Psoas muscle (tissue), 8 donors: ENCODE measurements around the gene SLC9A5. TPM values are rescaled to one million over a fixed set of nuclear protein-coding genes. Genes with fewer than 3 reads are reported as not detected.

Experiments used
- ATAC-seq, 4 donors: fragments of 200-7000 bp; cut with Tn5 transposase; one replicate each; pipeline ENCODE4 v1.9.1; 2020; ENCODE audit warnings: moderate library complexity in 3 of 4, mild to moderate bottlenecking in 2 of 4
- DNase-seq, 2 donors: peaks; one replicate each; pipeline ENCODE4 v3.0.0-alpha.2; 2020
- H3K27ac ChIP-seq: fragments of 200-600 bp; one replicate; pipeline ENCODE4 v1.8.0; 2022
- H3K27me3 ChIP-seq, 3 donors: fragments of 200-600 bp in 1 of 3; one replicate each; pipeline versions ENCODE4 v1.6.1 to v1.8.0; 2013 to 2022; ENCODE audit warnings: low read length in 2 of 3, mild to moderate bottlenecking in 2 of 3, moderate library complexity in 1 of 3; ENCODE audit not compliant: insufficient read depth in 3 of 3
- H3K36me3 ChIP-seq, 2 donors: fragments of 200-600 bp in 1 of 2; one replicate each; pipeline versions ENCODE4 v1.6.1 to v1.8.0; 2013 to 2022; ENCODE audit warnings: low read depth in 1 of 2, mild to moderate bottlenecking in 1 of 2, moderate library complexity in 1 of 2; ENCODE audit not compliant: insufficient read depth in 1 of 2
- H3K4me1 ChIP-seq: fragments of 200-600 bp; one replicate; pipeline ENCODE4 v1.8.0; 2022
- H3K4me3 ChIP-seq: fragments of 200-600 bp; one replicate; pipeline ENCODE4 v1.8.0; 2022; ENCODE audit warnings: mild to moderate bottlenecking
- H3K9me3 ChIP-seq: fragments of 200-600 bp; one replicate; pipeline ENCODE4 v1.8.0; 2022
- CTCF ChIP-seq: fragments of 200-600 bp; IDR thresholded peaks from one replicate; pipeline ENCODE4 v1.8.0; 2022; ENCODE audit warnings: antibody characterized with exemption
- intact Hi-C, 2 donors: fragments of 100-400 bp; cut with DNase I; formaldehyde crosslinking; loops; one replicate each; pipeline versions ENCODE4 v1.11.0 to v1.14.2; 2022
- polyA plus RNA-seq, 3 donors: library from polyadenylated mRNA; stranded (reverse); fragments of 200-250 nt; gene quantifications; one replicate each; pipeline ENCODE4 v1.2.3, GENCODE V29; 2013
- total RNA-seq, 4 donors: library from RNA; stranded (reverse); fragmentation: NEBNext Ultra II Directional in 2 of 4; extraction: Animal tissue kit (Norgen Biotek cat#: 25700) in 2 of 4; gene quantifications; one replicate each; pipeline versions ENCODE4 v1.2.1 to v1.2.4, GENCODE V29; 2021 to 2023
- donor health status: healthy with polysubstance abuse.
- donor health status: DM: no; HTN: no; CAD: no; lungs with moderate emphysema.
- donor health status: Bipolar disorder and iron deficiency.
- donor health status: healthy.
- donor health status: DM: yes; HTN: yes; CAD: no.
- donor health status: DM: no; HTN: no; CAD: no.
- donor health status: DM: no; HTN: no; CAD: no.
- donor health status: DM: yes; HTN: yes; CAD: no.

The SLC9A5 gene
- total and polyA plus RNA-seq, 7 donors = 0.52 to 1.7 (median 1.1) TPM

- DNase-seq (no peak), ATAC-seq (no peak)
- TF ChIP-seq CTCF = no peak
- H3K27me3 ChIP-seq = peaks cover 0 to 32% (median 3%) of the 10 kb centered on the region in 3 donors
- no peaks in the 10 kb centered on the region for H3K36me3 ChIP-seq
- H3K27ac ChIP-seq = no peak overlapping the region
- intact Hi-C loops = no loop called here
- no peaks in the 10 kb centered on the region for H3K4me1 ChIP-seq
- no peak overlapping the region for H3K4me3 ChIP-seq
- H3K9me3 ChIP-seq = no peaks in the 10 kb centered on the region
These were observed 69.1 kb downstream of the SLC9A5 start for GRCh38 chr16:67317853-67318252.

Other genes starting within 250 kb of the SLC9A5 start
- gene CBFB, start 219.8 kb upstream of the SLC9A5 start, total RNA-seq = 10 to 100 TPM; 32.2 to 66.1 (median 56.7) TPM
- 10 to 100 TPM; 24.3 to 56.3 (median 51.4) TPM for gene CBFB, start 219.8 kb upstream of the SLC9A5 start, polyA plus RNA-seq
- 10 to 100 TPM; 12.2 to 19.5 (median 15.5) TPM for gene PHAF1, start 139.0 kb upstream of the SLC9A5 start, total RNA-seq
- gene PHAF1, start 139.0 kb upstream of the SLC9A5 start, polyA plus RNA-seq = 10 to 100 TPM; 12.3 to 60.4 (median 12.4) TPM
- 1 to 10 TPM in 3 of 4 donors, under 1 TPM in 1; 0.69 to 4.1 (median 2.3) TPM for gene B3GNT9, start 98.0 kb upstream of the SLC9A5 start, total RNA-seq
- gene B3GNT9, start 98.0 kb upstream of the SLC9A5 start, polyA plus RNA-seq = 1 to 10 TPM in 1 of 3 donors, under 1 TPM in 2; 0.75 to 1.8 (median 0.86) TPM
- 1 to 10 TPM; 3.9 to 6.7 (median 5.9) TPM for gene TRADD, start 89.1 kb upstream of the SLC9A5 start, total RNA-seq
- gene TRADD, start 89.1 kb upstream of the SLC9A5 start, polyA plus RNA-seq = 10 to 100 TPM in 2 of 3 donors, 1 to 10 TPM in 1; 7.4 to 14.2 (median 10.7) TPM
- 1 to 10 TPM; 4.5 to 8.6 (median 5.9) TPM for gene FBXL8, start 89.0 kb upstream of the SLC9A5 start, total RNA-seq
- 1 to 10 TPM; 5.1 to 8.0 (median 5.9) TPM for gene FBXL8, start 89.0 kb upstream of the SLC9A5 start, polyA plus RNA-seq
- gene HSF4, start 84.2 kb upstream of the SLC9A5 start, total RNA-seq = 10 to 100 TPM; 44.3 to 97.3 (median 57.6) TPM
- gene HSF4, start 84.2 kb upstream of the SLC9A5 start, polyA plus RNA-seq = 10 to 100 TPM; 15.1 to 47.8 (median 47.4) TPM
- gene NOL3, start 78.4 kb upstream of the SLC9A5 start, total RNA-seq = 100 to 1,000 TPM in 2 of 4 donors, 10 to 100 TPM in 2; 53.6 to 114 (median 88.0) TPM
- 100 to 1,000 TPM in 1 of 3 donors, 10 to 100 TPM in 2; 90.6 to 133 (median 93.9) TPM for gene NOL3, start 78.4 kb upstream of the SLC9A5 start, polyA plus RNA-seq
- 1 to 10 TPM; 5.9 to 8.0 (median 6.6) TPM for gene MATCAP1, start 65.0 kb upstream of the SLC9A5 start, total RNA-seq
- 1 to 10 TPM; 4.2 to 9.7 (median 4.5) TPM for gene MATCAP1, start 65.0 kb upstream of the SLC9A5 start, polyA plus RNA-seq
- gene EXOC3L1, start 58.8 kb upstream of the SLC9A5 start, total RNA-seq = 1 to 10 TPM in 3 of 4 donors, under 1 TPM in 1; 0.91 to 1.9 (median 1.2) TPM
- 1 to 10 TPM in 1 of 3 donors, under 1 TPM in 2; 0.84 to 3.4 (median 0.97) TPM for gene EXOC3L1, start 58.8 kb upstream of the SLC9A5 start, polyA plus RNA-seq
- gene E2F4, start 56.8 kb upstream of the SLC9A5 start, total RNA-seq = 10 to 100 TPM; 22.6 to 56.2 (median 45.9) TPM
- 100 to 1,000 TPM in 1 of 3 donors, 10 to 100 TPM in 2; 45.0 to 106 (median 67.3) TPM for gene E2F4, start 56.8 kb upstream of the SLC9A5 start, polyA plus RNA-seq
- under 1 TPM; 0.26 to 0.79 (median 0.42) TPM for gene ELMO3, start 49.8 kb upstream of the SLC9A5 start, total RNA-seq
- under 1 TPM; 0.35 to 0.82 (median 0.53) TPM for gene ELMO3, start 49.8 kb upstream of the SLC9A5 start, polyA plus RNA-seq
- 10 to 100 TPM; 10.1 to 32.7 (median 20.5) TPM for gene TMEM208, start 21.8 kb upstream of the SLC9A5 start, total RNA-seq
- gene TMEM208, start 21.8 kb upstream of the SLC9A5 start, polyA plus RNA-seq = 100 to 1,000 TPM in 1 of 3 donors, 10 to 100 TPM in 2; 64.3 to 111 (median 91.9) TPM
- gene FHOD1, start 1.5 kb upstream of the SLC9A5 start, total RNA-seq = 100 to 1,000 TPM in 3 of 4 donors, 10 to 100 TPM in 1; 61.5 to 154 (median 124) TPM
- 10 to 100 TPM; 16.9 to 48.7 (median 27.2) TPM for gene FHOD1, start 1.5 kb upstream of the SLC9A5 start, polyA plus RNA-seq
- 1 to 10 TPM in 2 of 4 donors, under 1 TPM in 2; 0.28 to 1.9 (median 1.3) TPM for gene PLEKHG4, start 30.6 kb downstream of the SLC9A5 start, total RNA-seq
- under 1 TPM; 0.60 to 1.00 (median 0.98) TPM for gene PLEKHG4, start 30.6 kb downstream of the SLC9A5 start, polyA plus RNA-seq
- gene KCTD19, start 77.8 kb downstream of the SLC9A5 start, total RNA-seq = not detected
- gene KCTD19, start 77.8 kb downstream of the SLC9A5 start, polyA plus RNA-seq = under 1 TPM in 1 of 3 donors, not detected in 2; 0.03 TPM
- gene LRRC36, start 77.8 kb downstream of the SLC9A5 start, total RNA-seq = not detected
- gene LRRC36, start 77.8 kb downstream of the SLC9A5 start, polyA plus RNA-seq = under 1 TPM; 0.06 to 0.25 (median 0.11) TPM
- 10 to 100 TPM; 14.8 to 36.4 (median 25.7) TPM for gene TPPP3, start 144.5 kb downstream of the SLC9A5 start, total RNA-seq
- 10 to 100 TPM in 2 of 3 donors, 1 to 10 TPM in 1; 5.3 to 21.4 (median 17.0) TPM for gene TPPP3, start 144.5 kb downstream of the SLC9A5 start, polyA plus RNA-seq
- 10 to 100 TPM in 1 of 4 donors, 1 to 10 TPM in 3; 5.8 to 11.0 (median 6.9) TPM for gene ZDHHC1, start 167.5 kb downstream of the SLC9A5 start, total RNA-seq
- 1 to 10 TPM; 1.7 to 5.0 (median 2.9) TPM for gene ZDHHC1, start 167.5 kb downstream of the SLC9A5 start, polyA plus RNA-seq
- gene HSD11B2, start 182.1 kb downstream of the SLC9A5 start, total RNA-seq = under 1 TPM; 0.16 to 0.71 (median 0.39) TPM
- gene HSD11B2, start 182.1 kb downstream of the SLC9A5 start, polyA plus RNA-seq = under 1 TPM; 0.11 to 0.35 (median 0.17) TPM
- 100 to 1,000 TPM in 1 of 4 donors, 10 to 100 TPM in 3; 81.2 to 104 (median 87.3) TPM for gene ATP6V0D1, start 232.2 kb downstream of the SLC9A5 start, total RNA-seq
- 10 to 100 TPM; 60.2 to 92.4 (median 62.8) TPM for gene ATP6V0D1, start 232.2 kb downstream of the SLC9A5 start, polyA plus RNA-seq
- gene AGRP, start 234.6 kb downstream of the SLC9A5 start, total RNA-seq = not detected
- not detected for gene AGRP, start 234.6 kb downstream of the SLC9A5 start, polyA plus RNA-seq